HCT116 (cell line): ENCODE data around the gene CD99.

Experiments
- ATF3 ChIP-seq: IDR thresholded peaks from 2 replicates; pipeline ENCODE4 v1.6.1; 2012
- CTCF ChIP-seq, 3 experiments: fragments of 200-600 bp in 1 of 3; sonication (generic) in 1 of 3; IDR thresholded peaks in 2 of 3; conservative IDR thresholded peaks in 1 of 3; 2 replicates each; pipeline ENCODE4 v1.5.1; 2012 to 2017; ENCODE audit warnings: low read depth in 2 of 3, low read length in 2 of 3, antibody characterized with exemption in 1 of 3, borderline replicate concordance in 1 of 3, control low read depth in 1 of 3, mild to moderate bottlenecking in 1 of 3, mixed read lengths in 1 of 3, mixed run types in 1 of 3, moderate library complexity in 1 of 3; ENCODE audit not compliant: insufficient read depth in 1 of 3
- EGR1 ChIP-seq: IDR thresholded peaks from 2 replicates; pipeline ENCODE4 v1.6.1; 2012; ENCODE audit warnings: low read depth
- ELF1 ChIP-seq: IDR thresholded peaks from 2 replicates; pipeline ENCODE4 v1.6.1; 2012; ENCODE audit warnings: low read depth, borderline replicate concordance
- EZH2 ChIP-seq: fragments of 200-600 bp; sonication (generic); IDR thresholded peaks from 2 replicates; pipeline ENCODE4 v1.6.1; 2017; ENCODE audit warnings: antibody characterized with exemption, mixed run types
- EZH2phosphoT487 ChIP-seq: fragments of 200-600 bp; IDR thresholded peaks from 2 replicates; pipeline ENCODE4 v1.6.1; 2018; ENCODE audit warnings: antibody characterized with exemption, borderline replicate concordance
- POLR2A ChIP-seq: IDR thresholded peaks from 2 replicates; pipeline ENCODE4 v1.7.0; 2011; ENCODE audit warnings: borderline replicate concordance; ENCODE audit not compliant: insufficient read depth, insufficient read length; ENCODE audit errors: extremely low read depth
- POLR2AphosphoS5 ChIP-seq: IDR thresholded peaks from 2 replicates; pipeline ENCODE4 v1.6.1; 2011; ENCODE audit warnings: mild to moderate bottlenecking, low read depth, low read length, moderate library complexity
- RAD21 ChIP-seq: IDR thresholded peaks from 2 replicates; pipeline ENCODE4 v1.6.1; 2012; ENCODE audit warnings: low read depth, mild to moderate bottlenecking
- REST ChIP-seq: IDR thresholded peaks from 2 replicates; pipeline ENCODE4 v1.6.1; 2012; ENCODE audit warnings: low read depth
- SIN3A ChIP-seq: IDR thresholded peaks from 2 replicates; pipeline ENCODE4 v1.6.1; 2012; ENCODE audit warnings: low read depth
- YY1 ChIP-seq: IDR thresholded peaks from 2 replicates; pipeline ENCODE4 v1.6.1; 2011; ENCODE audit warnings: low read length, low read depth, moderate library complexity, mild to moderate bottlenecking; ENCODE audit not compliant: insufficient replicate concordance; ENCODE audit errors: extremely low read depth

GRCh38 chrX:2769615-2770014 is 78.5 kb downstream of the CD99 start:
- TF ChIP-seq SIN3A, result no peak
- no peak for TF ChIP-seq CTCF (IDR thresholded peaks at IDR 0.05 in 2 of 3, conservative IDR thresholded peaks at IDR 0.05 in 1 of 3; ENCODE audit: borderline replicate concordance in 1 of 3, insufficient read depth in 1 of 3, low read depth in 2 of 3, low read length in 2 of 3)
- TF ChIP-seq EGR1, result no peak
- no peak for TF ChIP-seq EZH2
- TF ChIP-seq YY1, result no peak
- TF ChIP-seq POLR2AphosphoS5, result no peak
- no peak for TF ChIP-seq ELF1
- TF ChIP-seq REST, result no peak
- no peak for TF ChIP-seq POLR2A
- no peak for TF ChIP-seq RAD21
- no peak for TF ChIP-seq ATF3
- no peak for TF ChIP-seq EZH2phosphoT487
